ENCODE results near the gene MKKS. TPM values are rescaled to one million over a fixed set of nuclear protein-coding genes. Genes with fewer than 3 reads are reported as not detected.
A peak's percentile ranks its signal among the peaks of the same experiment; 100 is the strongest.

The MKKS gene
- total RNA-seq, 4 donors from 2014 or later, result 12.4 to 27.5 (median 19.9) TPM

- Histone ChIP-seq H3K27me3 (no peaks in the 10 kb centered on the region), H3K36me3 (no peaks in the 10 kb centered on the region), H3K4me3 (peak overlapping the region; percentile 59 to 83 (median 70)), H3K4me1 (peaks cover 0 to 24% (median 0%) of the 10 kb centered on the region in 4 donors), H3K9me3 (no peaks in the 10 kb centered on the region), H3K27ac (peak overlapping the region; percentile 85 to 97 (median 86))
- TF ChIP-seq, protein P1, sequence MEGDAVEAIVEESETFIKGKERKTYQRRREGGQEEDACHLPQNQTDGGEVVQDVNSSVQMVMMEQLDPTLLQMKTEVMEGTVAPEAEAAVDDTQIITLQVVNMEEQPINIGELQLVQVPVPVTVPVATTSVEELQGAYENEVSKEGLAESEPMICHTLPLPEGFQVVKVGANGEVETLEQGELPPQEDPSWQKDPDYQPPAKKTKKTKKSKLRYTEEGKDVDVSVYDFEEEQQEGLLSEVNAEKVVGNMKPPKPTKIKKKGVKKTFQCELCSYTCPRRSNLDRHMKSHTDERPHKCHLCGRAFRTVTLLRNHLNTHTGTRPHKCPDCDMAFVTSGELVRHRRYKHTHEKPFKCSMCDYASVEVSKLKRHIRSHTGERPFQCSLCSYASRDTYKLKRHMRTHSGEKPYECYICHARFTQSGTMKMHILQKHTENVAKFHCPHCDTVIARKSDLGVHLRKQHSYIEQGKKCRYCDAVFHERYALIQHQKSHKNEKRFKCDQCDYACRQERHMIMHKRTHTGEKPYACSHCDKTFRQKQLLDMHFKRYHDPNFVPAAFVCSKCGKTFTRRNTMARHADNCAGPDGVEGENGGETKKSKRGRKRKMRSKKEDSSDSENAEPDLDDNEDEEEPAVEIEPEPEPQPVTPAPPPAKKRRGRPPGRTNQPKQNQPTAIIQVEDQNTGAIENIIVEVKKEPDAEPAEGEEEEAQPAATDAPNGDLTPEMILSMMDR (IDR thresholded peaks at IDR 0.05), result peak in 1 of 6 experiments; percentile 3
- TF ChIP-seq POLR2A (IDR thresholded peaks at IDR 0.05), result peak; percentile 97 to 98
- peak; percentile 78 to 95 (median 88) for DNase-seq
Measured at GRCh38 chr20:10434467-10434831, 427 bp upstream of the MKKS start.

DNA sequence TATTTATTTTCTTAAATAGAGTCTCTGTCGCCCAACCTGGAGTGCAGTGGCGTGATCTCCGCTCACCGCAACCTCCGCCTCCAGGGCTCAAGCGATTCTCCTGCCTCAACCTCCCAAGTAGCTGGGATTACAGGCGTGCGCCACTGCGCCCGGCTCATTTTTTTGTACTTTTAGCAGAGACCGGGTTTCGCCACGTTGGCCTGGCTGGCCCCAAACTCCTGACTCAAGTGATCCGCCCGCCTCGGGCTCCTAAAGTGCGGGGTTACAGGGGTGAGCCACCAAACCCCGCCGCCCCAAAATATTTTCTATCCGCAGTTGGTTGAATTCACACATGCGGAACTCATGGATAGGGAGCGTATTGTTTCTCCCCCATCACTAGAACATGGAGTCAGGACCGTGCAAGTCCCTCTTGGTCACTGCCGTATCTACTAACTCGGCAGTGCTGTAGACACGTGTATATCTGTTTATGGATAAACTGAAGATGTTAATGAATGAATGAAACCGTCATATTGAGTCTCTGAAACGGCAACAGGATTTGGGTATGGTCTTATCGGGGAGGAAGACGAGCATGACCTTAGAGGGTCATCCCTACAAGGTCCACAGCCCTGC, 904 bp downstream of the MKKS start:
- TF ChIP-seq, protein P1 (IDR thresholded peaks at IDR 0.05), result no peak
- TF ChIP-seq POLR2A (IDR thresholded peaks at IDR 0.05), result no peak
- Histone ChIP-seq H3K9me3 (no peaks in the 10 kb centered on the region), H3K4me3 (peak overlapping the region; percentile 59 to 83 (median 70)), H3K27me3 (no peaks in the 10 kb centered on the region), H3K4me1 (peaks cover 0 to 26% (median 0%) of the 10 kb centered on the region in 4 donors), H3K27ac (peak overlapping the region; percentile 85 to 97 (median 86)), H3K36me3 (no peaks in the 10 kb centered on the region)
- no peak for DNase-seq

DNA sequence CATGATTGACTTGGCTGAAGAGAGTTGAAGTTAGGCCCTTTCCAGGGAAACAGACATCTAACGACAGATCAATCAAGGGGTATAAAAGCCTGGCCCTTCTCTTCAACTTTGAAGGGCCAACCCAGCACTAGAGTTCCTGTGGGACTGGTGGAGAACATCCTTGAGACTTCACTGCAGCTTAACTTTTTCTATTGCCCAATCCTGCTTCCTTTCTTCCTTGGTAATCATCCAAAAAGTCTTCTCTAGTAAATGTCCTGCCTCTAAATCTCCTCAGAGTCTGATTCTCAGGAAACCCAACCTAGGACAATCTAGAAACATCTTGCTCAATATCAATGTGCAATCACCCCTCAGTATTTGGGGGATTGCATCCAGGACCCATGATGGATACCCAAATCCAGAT, 1.9 kb downstream of the MKKS start:
- Histone ChIP-seq H3K36me3 (no peaks in the 10 kb centered on the region), H3K9me3 (no peaks in the 10 kb centered on the region), H3K27ac (no peak overlapping the region), H3K4me1 (peaks cover 0 to 26% (median 0%) of the 10 kb centered on the region in 4 donors), H3K27me3 (no peaks in the 10 kb centered on the region), H3K4me3 (no peak overlapping the region)
- TF ChIP-seq, protein P1 (IDR thresholded peaks at IDR 0.05), result no peak
- no peak for TF ChIP-seq POLR2A (IDR thresholded peaks at IDR 0.05)
- no peak for DNase-seq

DNA sequence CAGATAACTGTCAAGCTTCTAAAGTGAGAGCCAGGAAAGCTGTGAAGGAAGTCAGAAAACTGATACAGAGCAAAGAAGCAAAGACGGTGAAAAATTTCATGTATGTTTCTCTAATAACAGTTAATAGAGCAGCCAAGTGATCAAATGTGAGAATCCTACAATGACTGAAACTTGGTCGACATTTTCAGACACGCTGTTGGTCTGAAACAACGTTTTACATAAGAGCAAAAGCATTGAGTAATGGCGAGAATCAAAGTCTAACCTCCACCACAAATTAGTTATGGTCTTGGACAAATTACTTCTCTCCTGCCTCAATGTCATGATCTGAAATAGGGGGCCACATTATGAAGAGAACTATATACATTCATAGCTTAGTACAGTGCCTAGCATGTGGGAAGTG, 3.3 kb downstream of the MKKS start:
- Histone ChIP-seq H3K4me1 (peaks cover 0 to 25% (median 0%) of the 10 kb centered on the region in 4 donors), H3K27me3 (no peaks in the 10 kb centered on the region), H3K27ac (no peak overlapping the region), H3K9me3 (no peaks in the 10 kb centered on the region), H3K4me3 (no peak overlapping the region), H3K36me3 (no peaks in the 10 kb centered on the region)
- no peak for TF ChIP-seq POLR2A (IDR thresholded peaks at IDR 0.05)
- TF ChIP-seq, protein P1 (IDR thresholded peaks at IDR 0.05), result no peak
- DNase-seq, result no peak

DNA sequence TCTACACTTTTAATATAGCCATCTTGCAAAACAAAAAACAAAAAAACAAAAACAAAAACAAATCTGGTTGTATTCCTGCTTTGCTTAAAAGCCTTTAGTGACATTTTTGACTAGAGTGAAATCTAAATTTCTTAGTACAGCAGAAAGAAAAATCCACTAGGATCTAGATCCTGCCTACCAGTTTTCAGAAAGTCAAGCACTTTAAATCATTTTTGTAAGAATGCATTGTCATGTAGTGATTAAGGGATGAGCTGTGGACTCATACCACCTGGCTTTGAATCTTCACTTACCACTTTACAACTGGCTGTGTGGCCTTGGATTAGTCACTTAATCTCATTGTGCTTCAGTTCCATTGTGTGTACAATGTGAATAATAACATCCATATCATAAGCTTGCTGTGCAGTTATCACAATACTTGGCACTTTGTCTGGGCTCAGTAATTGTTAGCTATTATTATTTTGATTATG, 4.0 kb downstream of the MKKS start:
- TF ChIP-seq, protein P1 (IDR thresholded peaks at IDR 0.05), result no peak
- no peak for TF ChIP-seq POLR2A (IDR thresholded peaks at IDR 0.05)
- no peak for DNase-seq
- H3K4me1 ChIP-seq, result peaks cover 0 to 21% (median 0%) of the 10 kb centered on the region in 4 donors
- H3K4me3 ChIP-seq, result no peak overlapping the region
- no peaks in the 10 kb centered on the region for H3K27me3 ChIP-seq
- H3K9me3 ChIP-seq, result no peaks in the 10 kb centered on the region
- H3K27ac ChIP-seq, result peak overlapping the region in 1 of 4 donors; percentile 33
- no peaks in the 10 kb centered on the region for H3K36me3 ChIP-seq

Data from Peyer's patch (tissue), 4 donors.